Peyer's patch (tissue), 4 donors: ENCODE data around the gene AK9. TPM values are rescaled to one million over a fixed set of nuclear protein-coding genes. Genes with fewer than 3 reads are reported as not detected.
"Not testable (repeated sequence)": the region's sequence is repeated elsewhere in the genome, so short reads cannot be mapped to it uniquely, and the experiment has no call there.

Experiments used
- DNase-seq, 3 donors: peaks; one replicate each; pipeline ENCODE4 v3.0.0-alpha.2; 2017 to 2019
- H3K27ac ChIP-seq, 4 donors: fragments of 200-600 bp; sonication (generic); one replicate each; pipeline ENCODE4 v1.5.1; 2016 to 2019
- H3K27me3 ChIP-seq, 2 donors: fragments of 200-600 bp; sonication (generic); one replicate each; pipeline ENCODE4 v1.5.1; 2019
- H3K36me3 ChIP-seq, 3 donors: fragments of 200-600 bp; sonication (generic); one replicate each; pipeline ENCODE4 v1.5.1; 2016 to 2019
- H3K4me1 ChIP-seq, 4 donors: fragments of 200-600 bp; sonication (generic); one replicate each; pipeline ENCODE4 v1.5.1; 2016 to 2019
- H3K4me3 ChIP-seq, 4 donors: fragments of 200-600 bp; sonication (generic); 1 replicate in 3 of 4; 2 replicates in 1 of 4; pipeline ENCODE4 v1.5.1; 2016 to 2019; ENCODE audit warnings: mild to moderate bottlenecking in 1 of 4
- H3K9me3 ChIP-seq, 4 donors: fragments of 200-600 bp; sonication (generic); one replicate each; pipeline ENCODE4 v1.5.1; 2016 to 2019; ENCODE audit warnings: mild to moderate bottlenecking in 1 of 4
- POLR2A ChIP-seq, 2 donors: fragments of 450-650 bp; IDR thresholded peaks; one replicate each; pipeline ENCODE4 v1.5.1; 2017; ENCODE audit warnings: antibody characterized with exemption in 2 of 2, mild to moderate bottlenecking in 2 of 2, moderate library complexity in 2 of 2
- total RNA-seq, 4 donors: library from RNA; depleted of rRNA; stranded (reverse); fragments of >200 nt; gene quantifications; one replicate each; pipeline ENCODE4 v1.1.0, GENCODE V29; 2016
- TF ChIP-seq, protein P1 (sequence below), 6 experiments: fragments of 450-650 bp in 4 of 6; fragments of 200-600 bp in 2 of 6; sonication (generic) in 1 of 6; IDR thresholded peaks; one replicate each; pipeline ENCODE4 v1.5.1; 2017 to 2019; ENCODE audit warnings: antibody characterized with exemption in 6 of 6, mild to moderate bottlenecking in 3 of 6, moderate library complexity in 1 of 6

AK9 gene
- total RNA-seq, 4 donors from 2014 or later: 7.9 to 66.0 (median 9.7) TPM

DNA sequence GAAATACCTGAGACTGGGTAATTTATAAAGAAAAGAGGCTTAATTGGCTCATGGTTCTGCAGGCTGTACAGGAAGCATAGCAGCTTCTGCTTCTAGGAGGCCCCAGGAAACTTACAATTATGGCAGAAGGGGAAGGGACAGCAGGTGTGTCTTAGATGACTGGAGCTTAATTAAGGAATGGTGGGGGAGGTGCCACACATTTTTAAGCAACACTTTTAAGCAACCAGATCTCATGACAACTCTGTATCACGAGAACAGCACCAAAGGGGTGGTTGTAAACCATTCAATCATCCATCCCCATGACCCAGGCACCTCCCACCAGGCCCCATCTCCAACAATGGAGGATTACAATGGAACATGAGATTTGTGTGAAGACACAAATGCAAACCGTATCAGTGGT, 27.0 kb upstream of the AK9 start:
- Histone ChIP-seq H3K27ac (no peak overlapping the region), H3K27me3 (no peaks in the 10 kb centered on the region), H3K4me3 (no peak overlapping the region), H3K9me3 (no peaks in the 10 kb centered on the region), H3K36me3 (peaks cover 0 to 22% (median 0%) of the 10 kb centered on the region in 3 donors), H3K4me1 (no peaks in the 10 kb centered on the region)
- DNase-seq: no peak
- TF ChIP-seq, protein P1, sequence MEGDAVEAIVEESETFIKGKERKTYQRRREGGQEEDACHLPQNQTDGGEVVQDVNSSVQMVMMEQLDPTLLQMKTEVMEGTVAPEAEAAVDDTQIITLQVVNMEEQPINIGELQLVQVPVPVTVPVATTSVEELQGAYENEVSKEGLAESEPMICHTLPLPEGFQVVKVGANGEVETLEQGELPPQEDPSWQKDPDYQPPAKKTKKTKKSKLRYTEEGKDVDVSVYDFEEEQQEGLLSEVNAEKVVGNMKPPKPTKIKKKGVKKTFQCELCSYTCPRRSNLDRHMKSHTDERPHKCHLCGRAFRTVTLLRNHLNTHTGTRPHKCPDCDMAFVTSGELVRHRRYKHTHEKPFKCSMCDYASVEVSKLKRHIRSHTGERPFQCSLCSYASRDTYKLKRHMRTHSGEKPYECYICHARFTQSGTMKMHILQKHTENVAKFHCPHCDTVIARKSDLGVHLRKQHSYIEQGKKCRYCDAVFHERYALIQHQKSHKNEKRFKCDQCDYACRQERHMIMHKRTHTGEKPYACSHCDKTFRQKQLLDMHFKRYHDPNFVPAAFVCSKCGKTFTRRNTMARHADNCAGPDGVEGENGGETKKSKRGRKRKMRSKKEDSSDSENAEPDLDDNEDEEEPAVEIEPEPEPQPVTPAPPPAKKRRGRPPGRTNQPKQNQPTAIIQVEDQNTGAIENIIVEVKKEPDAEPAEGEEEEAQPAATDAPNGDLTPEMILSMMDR (IDR thresholded peaks at IDR 0.05): no peak

DNA sequence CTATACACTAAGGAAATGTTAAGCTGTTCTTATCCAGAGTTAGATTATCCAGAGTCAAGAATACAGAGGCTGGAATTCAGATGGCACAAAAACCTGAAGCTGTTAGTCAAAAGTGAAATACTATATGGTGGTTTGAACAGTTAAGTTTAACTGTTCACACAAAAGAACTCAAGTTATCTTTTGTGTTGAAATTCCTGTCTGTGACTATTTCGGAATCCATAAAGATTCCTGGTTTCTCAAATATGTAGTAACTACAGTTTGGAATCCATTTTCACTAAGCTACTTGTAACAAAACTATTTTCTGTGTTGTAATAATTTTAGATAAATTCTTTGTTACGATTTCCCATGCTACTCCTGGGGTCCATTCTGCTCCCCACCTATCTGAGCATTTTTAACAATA, 24.6 kb upstream of the AK9 start:
- H3K4me1 ChIP-seq: no peaks in the 10 kb centered on the region
- H3K27me3 ChIP-seq: no peaks in the 10 kb centered on the region
- DNase-seq: no peak
- H3K4me3 ChIP-seq: no peak overlapping the region
- H3K9me3 ChIP-seq: no peaks in the 10 kb centered on the region
- H3K36me3 ChIP-seq: peaks cover 0 to 22% (median 0%) of the 10 kb centered on the region in 3 donors
- H3K27ac ChIP-seq: no peak overlapping the region
- TF ChIP-seq POLR2A (IDR thresholded peaks at IDR 0.05): no peak
- TF ChIP-seq, protein P1 (IDR thresholded peaks at IDR 0.05): no peak

DNA sequence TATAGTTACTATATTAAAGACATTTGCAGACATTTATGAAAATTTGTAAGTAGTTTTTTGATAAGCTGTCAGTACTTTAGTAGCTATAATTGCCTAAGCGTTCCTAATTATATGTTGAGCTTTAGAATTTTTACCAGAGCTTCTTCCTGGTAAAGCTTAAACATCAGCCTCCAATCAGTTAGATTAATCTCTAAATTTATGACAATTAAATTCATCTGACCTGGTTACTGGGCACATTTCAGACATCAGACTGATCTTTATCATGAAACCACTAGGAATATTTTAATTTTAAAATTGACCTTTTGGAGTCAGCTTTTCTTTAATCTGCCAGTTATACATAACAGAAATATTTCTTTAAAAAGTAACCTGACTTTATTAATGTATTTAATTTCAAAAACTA, 23.6 kb upstream of the AK9 start:
- Histone ChIP-seq H3K4me1 (no peaks in the 10 kb centered on the region), H3K4me3 (no peak overlapping the region), H3K36me3 (peaks cover 0 to 22% (median 0%) of the 10 kb centered on the region in 3 donors), H3K9me3 (no peaks in the 10 kb centered on the region), H3K27me3 (no peaks in the 10 kb centered on the region), H3K27ac (no peak overlapping the region)
- no peak for TF ChIP-seq POLR2A (IDR thresholded peaks at IDR 0.05)
- TF ChIP-seq, protein P1 (IDR thresholded peaks at IDR 0.05): no peak
- no peak for DNase-seq

DNA sequence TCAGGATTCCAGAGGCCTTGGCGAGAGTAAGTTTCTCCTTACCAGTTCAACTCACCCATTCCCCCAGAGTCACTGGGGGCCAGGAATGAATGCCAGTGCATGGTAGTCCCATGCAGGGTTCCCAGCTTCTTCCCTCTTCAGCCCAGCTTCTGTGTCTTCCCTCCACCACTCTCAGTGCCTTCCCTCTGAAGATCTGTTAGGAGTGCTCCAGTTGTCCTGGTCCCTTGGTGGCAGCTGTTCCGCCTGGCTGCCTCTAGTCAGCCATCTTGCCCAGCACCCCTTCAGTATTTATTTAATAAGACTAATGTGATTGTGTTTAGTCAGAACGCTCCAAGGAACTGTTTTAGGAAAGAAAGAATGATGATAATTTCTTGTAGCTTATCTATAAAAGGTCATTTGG, 23.2 kb upstream of the AK9 start:
- Histone ChIP-seq H3K9me3 (no peaks in the 10 kb centered on the region), H3K27ac (no peak overlapping the region), H3K27me3 (no peaks in the 10 kb centered on the region), H3K36me3 (peaks cover 0 to 20% (median 0%) of the 10 kb centered on the region in 3 donors), H3K4me1 (no peaks in the 10 kb centered on the region), H3K4me3 (no peak overlapping the region)
- TF ChIP-seq POLR2A (IDR thresholded peaks at IDR 0.05): no peak
- TF ChIP-seq, protein P1 (IDR thresholded peaks at IDR 0.05): no peak
- DNase-seq: no peak

DNA sequence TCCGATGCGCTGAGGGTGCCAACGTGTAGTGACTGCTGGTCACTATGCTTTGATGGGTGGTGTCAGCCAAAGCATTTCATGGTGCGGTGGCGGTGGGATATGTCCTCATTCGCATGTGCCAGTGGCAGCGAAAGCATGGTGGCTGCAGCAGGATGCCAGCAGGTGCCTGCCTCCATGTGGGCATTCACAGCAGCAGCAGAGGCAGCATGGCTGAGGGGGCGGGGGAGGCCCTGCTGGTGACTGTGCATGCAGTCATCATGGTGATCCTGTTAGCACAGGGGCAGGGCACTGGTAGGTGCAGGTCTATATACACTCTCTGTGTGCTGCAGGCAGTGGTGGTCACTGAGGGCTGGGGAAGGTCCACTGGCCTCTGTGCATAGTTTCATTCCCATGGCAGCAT, 22.1 kb upstream of the AK9 start:
- H3K4me3 ChIP-seq: no peak overlapping the region
- no peak for DNase-seq
- H3K36me3 ChIP-seq: peaks cover 0 to 15% (median 0%) of the 10 kb centered on the region in 3 donors
- no peak overlapping the region for H3K27ac ChIP-seq
- H3K27me3 ChIP-seq: no peaks in the 10 kb centered on the region
- TF ChIP-seq POLR2A (IDR thresholded peaks at IDR 0.05): no peak
- TF ChIP-seq, protein P1 (IDR thresholded peaks at IDR 0.05): no peak
- no peaks in the 10 kb centered on the region for H3K4me1 ChIP-seq
- no peaks in the 10 kb centered on the region for H3K9me3 ChIP-seq

DNA sequence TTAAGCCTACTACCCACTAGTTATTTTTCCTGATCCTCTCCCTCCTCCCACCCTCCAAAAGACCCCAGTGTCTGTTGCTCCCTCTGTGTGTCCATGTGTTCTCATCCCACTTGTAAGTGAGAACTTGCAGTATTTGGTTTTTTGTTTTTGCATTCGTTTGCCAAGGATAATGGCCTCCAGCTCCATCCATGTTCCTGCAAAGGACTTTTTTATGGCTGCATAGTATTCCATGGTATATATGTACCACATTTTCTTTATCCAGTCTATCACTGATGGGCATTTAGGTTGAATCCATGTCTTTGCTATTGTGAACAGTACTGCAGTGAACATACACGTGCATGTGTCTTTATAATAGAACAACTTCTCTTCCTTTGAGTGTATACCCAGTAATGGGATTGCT, 17.1 kb upstream of the AK9 start:
- H3K4me3 ChIP-seq, H3K36me3 ChIP-seq, H3K9me3 ChIP-seq, DNase-seq, H3K27me3 ChIP-seq, H3K27ac ChIP-seq, H3K4me1 ChIP-seq: not testable (repeated sequence)
